Astrocyte (in vitro differentiated cells and primary cell): ENCODE data around the gene BICC1.

ENCODE experiments used
- EZH2 ChIP-seq: IDR thresholded peaks from 2 replicates; pipeline ENCODE4 v1.6.1; 2012; ENCODE audit warnings: mild to moderate bottlenecking, low read length, inconsistent platforms; ENCODE audit not compliant: insufficient read depth
- TF ChIP-seq, protein P1 (sequence below): IDR thresholded peaks from 2 replicates; pipeline ENCODE4 v1.5.1; 2011; ENCODE audit warnings: low read depth, mild to moderate bottlenecking, inconsistent platforms, low read length, moderate library complexity; ENCODE audit not compliant: insufficient read depth

DNA sequence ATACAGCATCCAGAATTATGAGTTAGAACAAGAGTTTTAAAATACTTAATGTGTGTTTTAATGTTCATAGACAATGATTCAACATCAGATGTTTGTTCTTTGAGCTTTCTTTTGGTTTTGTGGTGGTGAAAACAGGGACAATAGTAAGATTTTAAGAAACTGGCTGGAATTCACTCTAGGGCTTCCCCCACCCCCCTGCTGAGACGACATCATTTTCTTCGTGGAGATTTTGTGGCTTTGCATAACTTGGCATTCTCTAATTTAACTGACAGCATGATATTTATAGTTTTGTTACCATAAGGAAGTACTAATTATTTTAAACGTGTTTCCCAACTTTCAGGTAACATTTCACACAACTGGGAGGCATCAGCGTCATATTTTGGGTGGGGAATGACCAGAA, 184.1 kb downstream of the BICC1 start:
- TF ChIP-seq, protein P1, sequence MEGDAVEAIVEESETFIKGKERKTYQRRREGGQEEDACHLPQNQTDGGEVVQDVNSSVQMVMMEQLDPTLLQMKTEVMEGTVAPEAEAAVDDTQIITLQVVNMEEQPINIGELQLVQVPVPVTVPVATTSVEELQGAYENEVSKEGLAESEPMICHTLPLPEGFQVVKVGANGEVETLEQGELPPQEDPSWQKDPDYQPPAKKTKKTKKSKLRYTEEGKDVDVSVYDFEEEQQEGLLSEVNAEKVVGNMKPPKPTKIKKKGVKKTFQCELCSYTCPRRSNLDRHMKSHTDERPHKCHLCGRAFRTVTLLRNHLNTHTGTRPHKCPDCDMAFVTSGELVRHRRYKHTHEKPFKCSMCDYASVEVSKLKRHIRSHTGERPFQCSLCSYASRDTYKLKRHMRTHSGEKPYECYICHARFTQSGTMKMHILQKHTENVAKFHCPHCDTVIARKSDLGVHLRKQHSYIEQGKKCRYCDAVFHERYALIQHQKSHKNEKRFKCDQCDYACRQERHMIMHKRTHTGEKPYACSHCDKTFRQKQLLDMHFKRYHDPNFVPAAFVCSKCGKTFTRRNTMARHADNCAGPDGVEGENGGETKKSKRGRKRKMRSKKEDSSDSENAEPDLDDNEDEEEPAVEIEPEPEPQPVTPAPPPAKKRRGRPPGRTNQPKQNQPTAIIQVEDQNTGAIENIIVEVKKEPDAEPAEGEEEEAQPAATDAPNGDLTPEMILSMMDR, result no peak
- no peak for TF ChIP-seq EZH2
